ENCODE measurements around the gene GBE1.
"Not testable (repeated sequence)": the region's sequence is repeated elsewhere in the genome, so short reads cannot be mapped to it uniquely, and the experiment has no call there.

GBE1 gene

DNA sequence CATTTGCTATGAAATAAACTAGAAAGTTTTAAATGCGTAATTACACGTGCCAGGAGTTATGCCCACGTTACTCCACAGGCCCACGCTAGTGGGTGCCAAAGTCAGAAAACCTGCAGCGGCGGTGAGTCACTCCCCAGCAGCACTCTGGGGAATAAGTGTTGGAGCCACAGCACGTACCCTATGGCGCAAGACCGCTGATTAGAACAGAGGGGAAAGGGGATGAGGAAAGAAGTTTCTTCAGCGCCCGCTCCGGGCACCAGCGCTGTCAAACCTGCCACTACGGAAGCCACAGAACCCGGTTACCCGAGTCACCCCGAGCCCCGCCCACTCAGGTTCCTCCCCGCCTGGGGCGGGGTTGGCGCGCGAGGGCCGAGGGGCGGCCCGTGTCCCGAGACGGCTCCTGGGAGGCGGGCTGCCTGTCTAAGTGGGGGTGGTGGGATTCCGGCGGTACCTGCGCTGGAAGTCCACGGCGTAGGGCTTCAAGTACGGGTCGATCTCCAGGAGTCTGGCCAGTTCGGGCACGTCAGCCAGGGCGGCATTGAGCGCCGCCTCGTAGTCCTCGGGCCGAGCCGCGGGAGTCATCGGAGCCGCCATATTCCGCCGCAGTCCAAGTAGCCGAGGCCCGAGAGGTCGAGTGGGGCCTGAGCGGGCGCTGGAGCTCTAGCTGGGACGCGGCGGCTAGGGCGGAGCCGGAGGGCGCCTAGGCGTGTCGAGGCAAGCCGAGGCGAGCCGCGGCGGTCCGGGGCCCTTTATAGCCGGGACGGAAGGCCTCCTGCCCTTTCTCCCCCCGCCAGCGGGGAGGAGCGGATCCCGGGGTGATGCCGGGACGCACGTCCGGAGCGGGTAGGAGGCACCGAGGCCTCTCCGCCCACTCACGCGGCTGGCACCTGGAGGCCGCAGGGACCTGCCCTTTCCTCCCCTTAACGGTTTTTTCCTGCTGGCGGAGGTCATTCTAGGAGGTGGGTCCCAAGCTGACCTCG, at the start of gene GBE1:
GBE1 (minus strand) TSS at position 722 of the 980 bp plus-strand sequence; CDS start at position 594, 128 bp downstream.
- DNase-seq = peak; percentile 97 to 99

DNA sequence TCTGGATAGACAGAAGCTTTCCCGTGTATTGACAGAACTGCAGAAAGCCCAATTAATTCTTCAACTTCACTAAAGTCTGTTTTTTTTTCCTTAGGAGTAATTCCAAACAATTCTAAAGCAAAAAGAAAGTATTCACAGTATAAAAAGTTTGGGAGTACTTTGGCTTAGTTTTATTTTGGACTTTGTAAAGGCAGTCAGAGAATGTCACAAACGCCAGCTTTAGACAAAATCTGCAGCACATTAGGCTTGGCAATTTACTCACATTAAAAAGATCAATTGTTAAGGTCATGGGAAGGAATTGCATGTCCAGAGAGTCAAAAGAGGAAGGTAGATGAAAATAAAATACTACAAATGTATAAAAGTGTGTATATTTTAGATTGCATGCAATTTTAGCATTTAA, 47.5 kb upstream of the GBE1 start:
- no peak for DNase-seq

- no peak for DNase-seq
Measured at GRCh38 chr3:81799403-81799802, 38.0 kb upstream of the GBE1 start.

GRCh38 chr3:81793410-81793809, 32.0 kb upstream of the GBE1 start:
- no peak for DNase-seq

- no peak for DNase-seq
Measured at GRCh38 chr3:81790117-81790516, 28.7 kb upstream of the GBE1 start.

DNA sequence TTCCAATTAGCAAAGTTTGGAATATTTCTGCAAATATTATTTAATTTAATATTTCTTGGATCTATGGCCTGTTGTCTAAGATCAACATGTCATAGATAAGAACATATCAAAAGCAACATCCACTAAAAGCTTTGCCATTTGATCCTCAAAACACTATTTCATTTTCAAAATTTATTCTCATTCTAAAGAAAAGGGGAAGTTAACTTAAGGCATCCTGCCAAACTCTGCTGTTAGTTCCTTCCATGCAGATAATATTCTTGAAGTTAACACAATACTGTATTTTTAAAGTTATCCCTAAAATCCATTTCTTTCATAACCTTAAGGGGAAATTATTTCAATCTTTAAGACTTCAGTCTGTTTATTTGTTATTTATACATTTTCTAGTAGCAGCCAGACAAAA, 28.2 kb upstream of the GBE1 start:
- DNase-seq = peak; percentile 4 to 53

DNA sequence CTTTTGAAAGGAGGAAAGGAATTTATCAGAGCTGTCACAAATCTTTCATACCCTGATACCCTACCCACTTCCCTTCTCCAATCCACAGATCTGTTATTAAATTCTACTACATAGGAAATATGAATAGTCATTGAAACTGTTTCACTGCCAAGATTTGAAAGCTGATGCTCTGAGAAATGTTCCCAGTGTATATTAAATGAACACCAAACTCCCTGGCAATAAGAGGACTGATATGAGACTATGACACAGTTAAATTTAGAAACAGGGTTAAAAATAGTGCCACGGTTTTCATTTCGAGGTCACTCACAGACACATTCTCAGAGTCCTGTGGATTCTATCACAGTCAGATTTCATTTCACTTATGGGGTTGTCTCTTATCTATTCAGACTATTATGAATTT, 27.2 kb upstream of the GBE1 start:
- DNase-seq = no peak

DNA sequence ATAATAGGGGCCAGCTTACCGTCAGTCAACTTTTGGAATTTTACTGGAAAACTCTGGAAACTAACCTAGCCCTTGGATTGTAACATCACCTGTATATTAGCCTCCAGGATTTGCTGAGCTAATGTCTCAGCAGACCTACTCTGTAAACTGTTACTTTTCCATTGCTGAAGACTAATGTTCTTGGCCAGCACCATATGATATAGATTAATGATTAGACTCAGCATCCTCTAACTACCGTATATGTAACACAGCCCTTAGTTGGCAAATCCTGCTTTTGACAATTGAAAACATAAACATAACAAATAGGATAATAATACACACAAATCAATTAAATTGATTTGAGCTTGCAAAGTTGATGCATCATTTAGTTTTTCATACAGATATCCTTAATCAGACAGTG, 26.6 kb upstream of the GBE1 start:
- DNase-seq = no peak

GRCh38 chr3:81782585-81782984, 21.1 kb upstream of the GBE1 start:
- DNase-seq = peak; percentile 52 to 71

GRCh38 chr3:81778678-81779182, 17.3 kb upstream of the GBE1 start:
- DNase-seq = no peak

DNA sequence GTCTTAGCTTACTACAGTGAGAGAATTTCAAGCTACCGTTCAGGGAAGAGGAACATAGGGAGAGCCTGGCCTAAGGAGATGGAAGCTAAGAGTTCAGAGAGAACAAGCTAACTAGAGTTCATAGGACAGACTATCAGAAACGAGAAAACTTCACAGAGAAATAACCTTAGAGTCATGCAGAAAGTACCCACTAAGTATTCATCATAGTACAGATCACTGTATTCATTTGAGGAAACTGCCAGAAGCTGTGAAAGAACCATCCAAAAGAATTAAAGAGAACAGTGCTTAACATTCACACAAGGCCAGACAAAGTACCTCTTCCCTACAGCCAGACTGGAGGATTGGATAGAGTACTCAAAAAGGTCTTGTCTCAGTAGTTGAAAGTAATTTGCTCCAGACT, 15.2 kb upstream of the GBE1 start:
- no peak for DNase-seq

DNA sequence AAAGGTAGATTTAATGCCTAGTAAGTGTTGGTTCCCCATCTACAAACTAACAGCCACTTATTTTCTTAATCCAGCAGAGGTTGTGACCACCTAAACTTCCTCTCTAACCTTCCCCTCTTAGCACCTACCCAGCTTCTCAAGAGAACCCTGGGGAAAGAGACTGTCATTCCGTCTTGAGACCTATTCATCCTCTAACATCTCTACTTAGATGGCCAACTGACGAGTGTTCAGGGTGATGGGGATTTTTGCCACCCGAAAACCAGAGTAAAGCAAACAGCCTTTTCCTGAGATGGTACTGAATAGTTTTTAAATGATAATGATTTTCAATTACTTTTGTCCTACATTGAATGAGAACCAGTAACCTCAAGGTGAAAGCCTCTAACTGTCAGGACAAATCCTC, 9.3 kb upstream of the GBE1 start:
- DNase-seq = no peak

DNA sequence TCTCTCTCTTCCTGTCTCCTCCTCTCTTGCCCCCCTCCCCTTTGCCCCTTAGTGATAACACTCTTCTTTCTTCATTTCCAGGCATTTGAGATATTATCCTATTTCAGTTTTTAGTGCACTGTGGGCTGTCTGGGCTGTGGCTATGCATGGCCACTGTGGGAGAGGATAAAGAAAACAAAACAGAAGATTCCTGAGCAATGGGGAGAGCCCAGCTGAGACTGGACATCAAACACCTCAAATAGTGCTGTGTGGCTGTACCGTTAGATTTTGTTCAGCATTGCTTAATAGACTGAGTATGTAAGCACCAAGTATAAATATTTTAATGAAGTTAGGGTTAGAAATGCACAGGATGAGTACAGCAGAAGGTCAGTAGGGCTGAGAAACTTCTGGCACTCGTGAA, 7.9 kb upstream of the GBE1 start:
- DNase-seq = no peak

DNA sequence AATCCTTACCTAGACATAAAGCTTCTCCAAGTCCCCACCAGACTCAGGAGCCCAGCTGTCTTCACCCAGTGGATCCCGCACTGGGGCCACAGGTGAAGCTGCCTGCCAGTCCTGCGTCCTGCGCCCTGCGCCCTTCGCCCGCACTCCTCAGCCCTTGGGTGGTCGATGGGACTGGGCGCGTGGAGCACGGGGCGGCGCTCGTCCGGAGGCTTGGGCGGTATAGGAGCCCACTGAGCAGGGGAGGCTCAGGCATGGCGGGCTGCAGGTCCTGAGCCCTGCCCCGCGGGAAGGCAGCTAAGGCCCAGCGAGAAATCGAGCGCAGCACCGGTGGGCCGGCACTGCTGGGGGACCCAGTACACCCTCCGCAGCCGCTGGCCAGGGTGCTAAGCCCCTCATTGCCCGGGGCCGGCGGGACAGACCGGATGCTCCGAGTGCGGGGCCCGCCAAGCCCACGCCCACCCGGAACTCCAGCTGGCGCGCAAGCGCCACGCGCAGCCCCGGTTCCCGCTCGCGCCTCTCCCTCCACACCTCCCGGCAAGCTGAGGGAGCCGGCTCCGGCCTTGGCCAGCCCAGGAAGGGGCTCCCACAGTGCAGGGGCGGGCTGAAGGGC, 5.9 kb upstream of the GBE1 start:
- DNase-seq = not testable (repeated sequence)

DNA sequence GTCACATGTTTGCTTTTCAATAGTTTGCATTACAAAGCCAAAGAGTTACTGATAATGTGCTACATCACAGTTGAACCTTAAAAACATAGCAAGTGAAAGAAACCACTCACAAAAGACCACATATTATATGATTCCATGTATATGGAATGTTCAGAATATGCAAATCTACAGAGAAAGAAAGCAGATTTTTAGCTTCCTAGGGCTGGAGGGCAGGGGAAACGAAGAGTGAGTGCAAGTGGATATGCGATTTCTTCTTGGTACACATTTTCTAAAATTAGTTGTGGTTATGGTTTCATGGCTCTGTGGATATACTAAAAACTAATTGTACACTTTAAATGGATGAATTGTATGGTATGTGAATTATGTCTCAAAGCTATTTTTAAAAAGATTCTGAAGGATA, 4.0 kb upstream of the GBE1 start:
- DNase-seq = no peak

- peak; percentile 30 to 37 for DNase-seq
Measured at GRCh38 chr3:81764665-81765064, 3.2 kb upstream of the GBE1 start.

DNA sequence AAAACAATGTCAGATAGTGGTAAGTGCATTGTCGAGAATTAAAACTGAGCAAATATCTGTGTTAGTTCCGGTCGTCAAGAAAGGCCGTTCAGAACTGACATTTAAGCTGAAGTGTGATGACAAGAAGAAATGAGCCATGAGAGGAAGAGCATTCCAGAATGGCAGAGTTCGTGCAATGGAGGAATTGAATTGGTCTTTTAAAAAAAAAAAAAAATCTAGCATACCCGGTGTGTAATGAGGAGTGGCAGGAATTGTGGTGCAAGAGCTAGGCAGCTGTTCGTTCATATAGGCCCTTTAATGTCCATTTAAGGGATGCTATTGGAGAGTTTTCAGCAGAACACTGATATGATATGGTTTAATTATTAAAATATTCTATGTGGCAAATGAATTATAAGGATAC, 2.6 kb upstream of the GBE1 start:
- no peak for DNase-seq

- no peak for DNase-seq
Measured at GRCh38 chr3:81763001-81763400, 1.6 kb upstream of the GBE1 start.

DNA sequence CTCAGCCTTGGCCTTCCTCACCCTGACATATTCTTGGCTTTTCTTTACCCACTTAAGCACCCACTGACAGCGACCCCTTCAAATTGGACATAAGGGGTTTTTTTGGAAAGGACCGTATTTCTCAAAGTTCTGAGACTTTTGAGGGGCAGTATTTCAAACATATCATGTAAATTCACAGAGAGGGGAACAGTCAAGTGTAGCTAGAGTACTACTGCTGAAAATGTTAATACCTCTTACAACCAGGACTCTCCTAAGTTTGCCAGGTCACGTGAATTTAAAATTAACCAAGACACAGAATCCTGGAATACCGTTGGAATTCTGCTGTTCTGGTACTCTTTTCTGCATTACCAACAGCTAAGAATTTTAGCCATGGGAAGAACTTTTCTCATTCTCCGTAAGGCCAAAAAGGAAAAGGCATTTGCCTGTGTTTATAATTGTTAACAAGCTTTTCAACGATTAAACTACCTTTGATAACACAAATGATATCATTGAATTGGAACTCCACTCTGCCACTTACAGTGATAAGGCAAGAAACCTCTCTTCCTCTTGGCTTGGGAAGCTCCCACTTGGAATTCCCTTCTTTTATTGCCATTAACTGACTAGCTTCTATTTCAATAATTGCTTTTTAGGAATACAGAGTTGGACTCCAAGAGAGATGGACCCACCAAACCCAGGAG, 597 bp upstream of the GBE1 start:
- DNase-seq = no peak

DNA sequence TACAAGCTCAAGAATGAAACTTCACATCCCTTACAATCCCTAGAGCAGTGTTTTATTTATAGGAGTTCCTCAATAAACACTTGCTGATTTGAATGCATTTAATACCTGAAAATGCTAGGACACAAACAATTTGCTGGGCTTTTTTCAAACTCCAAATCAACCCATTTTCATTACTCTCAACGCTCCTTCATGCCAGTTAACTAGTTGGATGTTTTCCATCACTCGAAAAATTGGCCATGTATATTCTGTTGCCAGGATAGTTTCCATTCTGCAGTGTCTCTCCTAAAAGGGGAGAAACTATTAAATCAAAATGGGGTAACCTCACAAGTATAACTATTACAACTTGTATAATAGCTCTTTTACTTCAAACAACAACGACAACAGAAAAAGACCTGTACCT, 1.2 kb downstream of the GBE1 start:
- DNase-seq = no peak

GRCh38 chr3:81758771-81759170, 2.7 kb downstream of the GBE1 start:
- DNase-seq = not testable (repeated sequence)

- DNase-seq = no peak
Measured at GRCh38 chr3:81758275-81758674, 3.2 kb downstream of the GBE1 start.

DNA sequence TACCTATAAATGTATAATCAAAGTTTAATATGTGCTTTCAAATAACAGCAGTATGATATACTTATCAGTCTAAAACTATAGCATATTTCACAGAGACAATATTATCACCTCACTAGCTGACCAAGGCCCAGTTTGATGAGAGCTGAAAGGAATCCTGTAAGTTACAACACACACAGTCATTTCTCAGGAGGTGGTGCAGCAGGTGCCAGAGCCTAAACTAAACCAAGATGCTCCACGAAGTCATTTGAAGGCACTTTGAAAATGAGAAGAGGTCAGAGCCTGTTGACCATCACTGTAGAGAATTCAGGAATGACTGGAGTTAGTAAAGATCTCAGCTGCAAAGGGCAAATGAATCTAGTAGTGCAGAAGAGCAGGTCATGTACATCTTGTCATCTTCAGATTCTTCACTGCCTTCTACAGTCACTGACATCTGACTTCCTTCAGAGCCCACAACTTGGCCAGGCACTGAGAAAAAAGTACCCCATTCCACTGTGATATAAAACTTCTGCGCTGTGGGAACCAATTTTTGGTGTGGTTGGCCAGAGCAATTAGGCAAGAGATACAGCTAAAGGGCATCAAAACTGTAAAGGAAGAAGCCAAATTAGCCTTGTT, 7.9 kb downstream of the GBE1 start:
- no peak for DNase-seq

Data from inflammatory macrophage treated with lipopolysaccharide for 1 hour (primary cell).